Kidney epithelial cell (primary cell): ENCODE results near the gene TAF1. TPM values are rescaled to one million over a fixed set of nuclear protein-coding genes. Genes with fewer than 3 reads are reported as not detected.
A peak's percentile ranks its signal among the peaks of the same experiment; 100 is the strongest.
"Not testable (repeated sequence)": the region's sequence is repeated elsewhere in the genome, so short reads cannot be mapped to it uniquely, and the experiment has no call there.

ENCODE experiments used
- DNase-seq: peaks from one replicate; pipeline ENCODE4 v3.0.0-alpha.2; 2010; ENCODE audit warnings: low read depth
- H3K27me3 ChIP-seq: 2 replicates; pipeline ENCODE4 v1.6.0; 2011; ENCODE audit warnings: low read length; ENCODE audit not compliant: control insufficient read depth, insufficient read depth
- H3K36me3 ChIP-seq: 2 replicates; pipeline ENCODE4 v1.5.1; 2011; ENCODE audit warnings: low read length; ENCODE audit not compliant: control insufficient read depth, insufficient read depth
- H3K4me3 ChIP-seq: 2 replicates; pipeline ENCODE4 v1.5.1; 2011; ENCODE audit warnings: low read depth, mild to moderate bottlenecking, control low read depth, low read length
- total RNA-seq: library from RNA; depleted of rRNA; stranded (reverse); fragments of >200 nt; gene quantifications from 2 replicates; pipeline ENCODE4 v1.2.3, GENCODE V29; 2015
- TF ChIP-seq, protein P1 (sequence below): IDR thresholded peaks from 2 replicates; pipeline ENCODE4 v1.5.1; 2011; ENCODE audit warnings: mild to moderate bottlenecking, moderate library complexity, low read length, control low read depth, inconsistent platforms; ENCODE audit not compliant: insufficient read depth, poor library complexity, severe bottlenecking

The TAF1 gene
- total RNA-seq, 1 donor from 2014 or later = 19.9 TPM

DNA sequence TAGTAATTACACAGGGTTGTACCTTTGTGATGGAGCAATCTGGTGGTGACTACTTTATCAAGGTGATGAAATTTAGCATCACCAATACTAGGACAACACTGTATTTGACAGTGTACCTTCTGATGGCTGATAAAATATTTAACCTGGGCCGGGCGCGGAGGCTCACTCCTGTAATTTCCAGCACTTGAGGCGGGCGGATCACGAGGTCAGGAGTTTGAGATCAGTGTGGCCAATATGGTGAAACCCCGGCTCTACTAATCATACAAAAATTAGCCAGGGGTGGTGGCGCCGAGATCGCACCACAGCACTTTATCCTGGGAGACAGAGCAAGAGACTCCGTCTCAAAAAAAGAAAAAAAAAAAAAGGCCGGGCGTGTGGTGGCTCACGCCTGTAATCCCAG is 1.9 kb upstream of the TAF1 start:
- DNase-seq = no peak
- Histone ChIP-seq H3K4me3 (no peak overlapping the region), H3K27me3 (no peaks in the 10 kb centered on the region), H3K36me3 (peaks cover 2% of the 10 kb centered on the region)
- TF ChIP-seq, protein P1, sequence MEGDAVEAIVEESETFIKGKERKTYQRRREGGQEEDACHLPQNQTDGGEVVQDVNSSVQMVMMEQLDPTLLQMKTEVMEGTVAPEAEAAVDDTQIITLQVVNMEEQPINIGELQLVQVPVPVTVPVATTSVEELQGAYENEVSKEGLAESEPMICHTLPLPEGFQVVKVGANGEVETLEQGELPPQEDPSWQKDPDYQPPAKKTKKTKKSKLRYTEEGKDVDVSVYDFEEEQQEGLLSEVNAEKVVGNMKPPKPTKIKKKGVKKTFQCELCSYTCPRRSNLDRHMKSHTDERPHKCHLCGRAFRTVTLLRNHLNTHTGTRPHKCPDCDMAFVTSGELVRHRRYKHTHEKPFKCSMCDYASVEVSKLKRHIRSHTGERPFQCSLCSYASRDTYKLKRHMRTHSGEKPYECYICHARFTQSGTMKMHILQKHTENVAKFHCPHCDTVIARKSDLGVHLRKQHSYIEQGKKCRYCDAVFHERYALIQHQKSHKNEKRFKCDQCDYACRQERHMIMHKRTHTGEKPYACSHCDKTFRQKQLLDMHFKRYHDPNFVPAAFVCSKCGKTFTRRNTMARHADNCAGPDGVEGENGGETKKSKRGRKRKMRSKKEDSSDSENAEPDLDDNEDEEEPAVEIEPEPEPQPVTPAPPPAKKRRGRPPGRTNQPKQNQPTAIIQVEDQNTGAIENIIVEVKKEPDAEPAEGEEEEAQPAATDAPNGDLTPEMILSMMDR = no peak

DNA sequence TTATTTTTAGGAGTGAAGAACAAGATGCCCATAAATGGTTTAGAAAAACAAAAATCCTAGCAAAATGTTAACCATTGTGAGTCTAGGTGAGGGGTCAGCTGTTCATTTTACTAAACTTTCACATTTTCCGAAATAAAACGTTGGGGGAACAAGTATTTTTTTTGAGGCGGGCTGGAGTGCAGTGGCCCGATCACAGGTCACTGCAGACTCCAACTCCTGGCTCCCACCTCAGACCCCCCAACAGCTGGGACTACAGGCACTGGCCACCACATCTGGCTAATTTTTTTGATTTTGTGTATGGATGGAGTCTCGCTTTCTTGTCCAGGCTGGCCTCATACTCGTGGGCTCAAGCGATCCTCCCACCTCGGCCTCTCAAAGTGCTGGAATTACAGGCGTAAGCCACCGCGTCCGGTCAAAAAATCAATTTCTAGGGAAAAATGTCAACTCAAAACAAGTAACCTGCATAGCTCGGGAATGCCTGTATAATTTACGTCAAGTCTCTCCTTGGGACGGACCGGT is 742 bp upstream of the TAF1 start:
- peak overlapping the region; percentile 56 for H3K4me3 ChIP-seq
- peaks cover 2% of the 10 kb centered on the region for H3K36me3 ChIP-seq
- DNase-seq = no peak
- TF ChIP-seq, protein P1 = no peak
- no peaks in the 10 kb centered on the region for H3K27me3 ChIP-seq

GRCh38 chrX:71366674-71367256 is 608 bp downstream of the TAF1 start:
- peaks cover 2% of the 10 kb centered on the region for H3K36me3 ChIP-seq
- no peak for DNase-seq
- peak overlapping the region; percentile 78 for H3K4me3 ChIP-seq
- no peaks in the 10 kb centered on the region for H3K27me3 ChIP-seq
- TF ChIP-seq, protein P1 = no peak

GRCh38 chrX:71367396-71367795 is 1.2 kb downstream of the TAF1 start:
- TF ChIP-seq, protein P1 = no peak
- no peak for DNase-seq
- peak overlapping the region; percentile 78 for H3K4me3 ChIP-seq
- no peaks in the 10 kb centered on the region for H3K27me3 ChIP-seq
- peaks cover 2% of the 10 kb centered on the region for H3K36me3 ChIP-seq

DNA sequence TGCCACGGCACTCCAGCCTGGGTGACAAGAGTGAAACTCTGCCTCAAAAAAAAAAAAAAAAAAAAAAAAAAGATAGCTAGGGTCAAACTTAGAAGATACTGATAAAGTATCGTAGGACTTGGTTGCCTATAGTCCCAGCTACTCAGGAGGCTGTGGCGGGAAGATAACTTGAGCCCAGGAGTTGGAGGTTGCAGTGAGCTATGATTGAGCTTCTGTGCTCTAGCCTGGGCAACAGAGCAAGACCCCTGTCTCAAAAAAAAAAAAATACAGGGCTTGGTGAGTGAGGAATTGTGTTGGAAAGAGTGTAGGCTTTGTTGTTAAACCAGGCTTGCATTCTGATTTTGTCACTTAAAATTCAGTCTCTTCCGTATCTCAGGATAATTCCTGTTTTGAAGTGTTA is 6.2 kb downstream of the TAF1 start:
- TF ChIP-seq, protein P1 = no peak
- no peak for DNase-seq
- peaks cover 2% of the 10 kb centered on the region for H3K36me3 ChIP-seq
- H3K4me3 ChIP-seq = no peak overlapping the region
- no peaks in the 10 kb centered on the region for H3K27me3 ChIP-seq

GRCh38 chrX:71378732-71379131 is 12.6 kb downstream of the TAF1 start:
- Histone ChIP-seq H3K4me3 (no peak overlapping the region), H3K27me3 (no peaks in the 10 kb centered on the region), H3K36me3 (peaks cover 1% of the 10 kb centered on the region)
- no peak for DNase-seq
- TF ChIP-seq, protein P1 = no peak

GRCh38 chrX:71391725-71392124 is 25.6 kb downstream of the TAF1 start:
- not testable (repeated sequence) for DNase-seq, H3K27me3 ChIP-seq, H3K4me3 ChIP-seq, H3K36me3 ChIP-seq
